Thyroid gland (tissue), 4 donors: ENCODE measurements around the gene DNER.

Source experiments
- POLR2A ChIP-seq, 2 donors: fragments of 450-650 bp; IDR thresholded peaks; one replicate each; pipeline ENCODE4 v1.6.1; 2017; ENCODE audit warnings: antibody characterized with exemption in 2 of 2, mild to moderate bottlenecking in 2 of 2, moderate library complexity in 1 of 2
- TF ChIP-seq, protein P1 (sequence below), 6 experiments: fragments of 200-600 bp in 3 of 6; fragments of 450-650 bp in 3 of 6; sonication (generic) in 3 of 6; IDR thresholded peaks; one replicate each; pipeline ENCODE4 v1.5.1; 2016 to 2019; ENCODE audit warnings: antibody characterized with exemption in 6 of 6, mild to moderate bottlenecking in 2 of 6, inconsistent platforms in 1 of 6, moderate library complexity in 1 of 6

DNA sequence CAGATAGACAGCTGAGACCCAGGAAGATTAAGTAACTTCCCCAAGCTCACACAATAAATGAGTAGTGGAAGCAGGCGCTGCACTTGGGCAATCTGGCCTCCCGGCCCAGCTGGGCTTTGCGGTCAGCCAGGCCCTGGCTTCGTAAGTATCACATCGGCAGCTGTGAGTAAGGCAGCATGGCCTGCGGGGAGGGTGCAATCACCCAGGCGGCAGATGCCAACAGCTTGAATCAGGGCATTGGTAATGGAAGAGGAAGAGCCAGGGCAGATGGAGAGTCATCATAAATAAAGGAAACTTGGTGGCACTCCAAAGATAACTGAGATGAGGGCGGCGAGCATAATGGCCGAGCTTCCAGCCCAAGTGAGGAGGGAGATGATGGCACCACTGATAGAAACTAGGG, 225.3 kb downstream of the DNER start:
- TF ChIP-seq, protein P1, sequence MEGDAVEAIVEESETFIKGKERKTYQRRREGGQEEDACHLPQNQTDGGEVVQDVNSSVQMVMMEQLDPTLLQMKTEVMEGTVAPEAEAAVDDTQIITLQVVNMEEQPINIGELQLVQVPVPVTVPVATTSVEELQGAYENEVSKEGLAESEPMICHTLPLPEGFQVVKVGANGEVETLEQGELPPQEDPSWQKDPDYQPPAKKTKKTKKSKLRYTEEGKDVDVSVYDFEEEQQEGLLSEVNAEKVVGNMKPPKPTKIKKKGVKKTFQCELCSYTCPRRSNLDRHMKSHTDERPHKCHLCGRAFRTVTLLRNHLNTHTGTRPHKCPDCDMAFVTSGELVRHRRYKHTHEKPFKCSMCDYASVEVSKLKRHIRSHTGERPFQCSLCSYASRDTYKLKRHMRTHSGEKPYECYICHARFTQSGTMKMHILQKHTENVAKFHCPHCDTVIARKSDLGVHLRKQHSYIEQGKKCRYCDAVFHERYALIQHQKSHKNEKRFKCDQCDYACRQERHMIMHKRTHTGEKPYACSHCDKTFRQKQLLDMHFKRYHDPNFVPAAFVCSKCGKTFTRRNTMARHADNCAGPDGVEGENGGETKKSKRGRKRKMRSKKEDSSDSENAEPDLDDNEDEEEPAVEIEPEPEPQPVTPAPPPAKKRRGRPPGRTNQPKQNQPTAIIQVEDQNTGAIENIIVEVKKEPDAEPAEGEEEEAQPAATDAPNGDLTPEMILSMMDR (IDR thresholded peaks at IDR 0.05) = no peak
- TF ChIP-seq POLR2A (IDR thresholded peaks at IDR 0.05) = no peak
